ENCODE measurements around the gene MYT1. TPM values are rescaled to one million over a fixed set of nuclear protein-coding genes. Genes with fewer than 3 reads are reported as not detected.

The MYT1 gene
- polyA plus RNA-seq, 1 donor from 2014 or later = 35.8 TPM

DNA sequence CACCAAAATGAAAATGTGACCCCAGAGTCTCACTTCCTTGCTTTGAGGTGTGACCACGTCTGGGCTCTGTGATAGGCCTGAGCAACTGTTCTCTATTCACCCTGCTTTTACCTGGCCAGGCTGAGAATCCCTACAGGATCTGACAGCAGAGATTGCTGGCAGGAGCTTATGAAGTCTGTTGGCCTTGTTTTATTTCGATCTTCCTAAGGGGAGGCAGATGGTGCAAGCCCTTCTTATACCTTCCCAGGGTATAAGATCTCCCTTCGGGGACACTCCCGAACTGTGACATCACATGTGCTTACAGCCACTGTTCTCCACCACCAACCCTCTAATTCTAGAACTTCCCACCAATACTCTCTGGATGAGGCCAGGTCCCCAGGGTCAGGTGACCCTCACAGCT is 26.8 kb downstream of the MYT1 start:
- no peak overlapping the region for H3K4me3 ChIP-seq (ENCODE audit: low read length)
- H2AFZ ChIP-seq (ENCODE audit: low read depth, low read length) = no peak overlapping the region
- TF ChIP-seq, protein P1, sequence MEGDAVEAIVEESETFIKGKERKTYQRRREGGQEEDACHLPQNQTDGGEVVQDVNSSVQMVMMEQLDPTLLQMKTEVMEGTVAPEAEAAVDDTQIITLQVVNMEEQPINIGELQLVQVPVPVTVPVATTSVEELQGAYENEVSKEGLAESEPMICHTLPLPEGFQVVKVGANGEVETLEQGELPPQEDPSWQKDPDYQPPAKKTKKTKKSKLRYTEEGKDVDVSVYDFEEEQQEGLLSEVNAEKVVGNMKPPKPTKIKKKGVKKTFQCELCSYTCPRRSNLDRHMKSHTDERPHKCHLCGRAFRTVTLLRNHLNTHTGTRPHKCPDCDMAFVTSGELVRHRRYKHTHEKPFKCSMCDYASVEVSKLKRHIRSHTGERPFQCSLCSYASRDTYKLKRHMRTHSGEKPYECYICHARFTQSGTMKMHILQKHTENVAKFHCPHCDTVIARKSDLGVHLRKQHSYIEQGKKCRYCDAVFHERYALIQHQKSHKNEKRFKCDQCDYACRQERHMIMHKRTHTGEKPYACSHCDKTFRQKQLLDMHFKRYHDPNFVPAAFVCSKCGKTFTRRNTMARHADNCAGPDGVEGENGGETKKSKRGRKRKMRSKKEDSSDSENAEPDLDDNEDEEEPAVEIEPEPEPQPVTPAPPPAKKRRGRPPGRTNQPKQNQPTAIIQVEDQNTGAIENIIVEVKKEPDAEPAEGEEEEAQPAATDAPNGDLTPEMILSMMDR (IDR thresholded peaks at IDR 0.05; ENCODE audit: poor library complexity, severe bottlenecking) = no peak
- no peak for TF ChIP-seq EP300 (conservative IDR thresholded peaks at IDR 0.05; ENCODE audit: poor library complexity, severe bottlenecking)
- TF ChIP-seq, protein P2, sequence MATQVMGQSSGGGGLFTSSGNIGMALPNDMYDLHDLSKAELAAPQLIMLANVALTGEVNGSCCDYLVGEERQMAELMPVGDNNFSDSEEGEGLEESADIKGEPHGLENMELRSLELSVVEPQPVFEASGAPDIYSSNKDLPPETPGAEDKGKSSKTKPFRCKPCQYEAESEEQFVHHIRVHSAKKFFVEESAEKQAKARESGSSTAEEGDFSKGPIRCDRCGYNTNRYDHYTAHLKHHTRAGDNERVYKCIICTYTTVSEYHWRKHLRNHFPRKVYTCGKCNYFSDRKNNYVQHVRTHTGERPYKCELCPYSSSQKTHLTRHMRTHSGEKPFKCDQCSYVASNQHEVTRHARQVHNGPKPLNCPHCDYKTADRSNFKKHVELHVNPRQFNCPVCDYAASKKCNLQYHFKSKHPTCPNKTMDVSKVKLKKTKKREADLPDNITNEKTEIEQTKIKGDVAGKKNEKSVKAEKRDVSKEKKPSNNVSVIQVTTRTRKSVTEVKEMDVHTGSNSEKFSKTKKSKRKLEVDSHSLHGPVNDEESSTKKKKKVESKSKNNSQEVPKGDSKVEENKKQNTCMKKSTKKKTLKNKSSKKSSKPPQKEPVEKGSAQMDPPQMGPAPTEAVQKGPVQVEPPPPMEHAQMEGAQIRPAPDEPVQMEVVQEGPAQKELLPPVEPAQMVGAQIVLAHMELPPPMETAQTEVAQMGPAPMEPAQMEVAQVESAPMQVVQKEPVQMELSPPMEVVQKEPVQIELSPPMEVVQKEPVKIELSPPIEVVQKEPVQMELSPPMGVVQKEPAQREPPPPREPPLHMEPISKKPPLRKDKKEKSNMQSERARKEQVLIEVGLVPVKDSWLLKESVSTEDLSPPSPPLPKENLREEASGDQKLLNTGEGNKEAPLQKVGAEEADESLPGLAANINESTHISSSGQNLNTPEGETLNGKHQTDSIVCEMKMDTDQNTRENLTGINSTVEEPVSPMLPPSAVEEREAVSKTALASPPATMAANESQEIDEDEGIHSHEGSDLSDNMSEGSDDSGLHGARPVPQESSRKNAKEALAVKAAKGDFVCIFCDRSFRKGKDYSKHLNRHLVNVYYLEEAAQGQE (IDR thresholded peaks at IDR 0.05; ENCODE audit: borderline replicate concordance) = no peak
- no peak for TF ChIP-seq RAD21 (conservative IDR thresholded peaks at IDR 0.05)
- no peak for TF ChIP-seq MXI1 (conservative IDR thresholded peaks at IDR 0.05; ENCODE audit: poor library complexity, severe bottlenecking)
- no peaks in the 10 kb centered on the region for H3K27me3 ChIP-seq (ENCODE audit: insufficient read depth, low read depth, low read length)
- no peaks in the 10 kb centered on the region for H3K9me3 ChIP-seq (ENCODE audit: low read length)
- H3K36me3 ChIP-seq (ENCODE audit: insufficient read depth, low read length) = peaks cover 5% of the 10 kb centered on the region
- no peak overlapping the region for H3K4me2 ChIP-seq (ENCODE audit: low read length)
- H3K79me2 ChIP-seq (replicated peaks; ENCODE audit: insufficient read depth, low read length) = peaks cover 83% of the 10 kb centered on the region
- peaks cover 11% of the 10 kb centered on the region for H3F3A ChIP-seq (ENCODE audit: insufficient read depth, low read length, poor library complexity, severe bottlenecking)
- no peaks in the 10 kb centered on the region for H4K20me1 ChIP-seq (ENCODE audit: insufficient read depth)
- H3K9ac ChIP-seq (ENCODE audit: low read length) = no peak overlapping the region
- H3K9me2 ChIP-seq (ENCODE audit: insufficient read depth, low read length) = no peaks in the 10 kb centered on the region
- H3K27ac ChIP-seq (ENCODE audit: low read length) = peak overlapping the region; percentile 54

DNA sequence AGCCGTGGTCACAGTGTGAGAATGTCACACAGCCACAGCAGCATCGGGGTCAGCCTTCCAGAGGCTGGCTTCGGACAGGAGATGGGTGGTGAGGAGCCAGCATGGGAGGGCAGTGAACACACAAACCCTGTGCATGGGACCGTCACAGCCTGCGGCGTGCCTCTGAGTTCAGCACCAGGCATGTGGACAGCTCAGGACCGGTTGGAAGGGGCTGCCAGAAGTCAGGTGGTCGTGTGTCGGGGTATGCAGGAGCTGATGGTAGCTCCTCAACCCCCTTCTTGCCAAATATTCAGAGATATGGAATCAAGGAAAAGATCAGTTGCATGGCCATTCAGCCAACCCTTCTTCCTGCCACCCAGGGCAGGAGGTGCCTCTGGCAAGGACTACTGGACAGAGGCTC is 28.2 kb downstream of the MYT1 start:
- Histone ChIP-seq H3K36me3 (ENCODE audit: insufficient read depth, low read length) (peaks cover 5% of the 10 kb centered on the region), H4K20me1 (ENCODE audit: insufficient read depth) (no peaks in the 10 kb centered on the region), H3K4me2 (ENCODE audit: low read length) (no peak overlapping the region), H3K79me2 (replicated peaks; ENCODE audit: insufficient read depth, low read length) (peaks cover 72% of the 10 kb centered on the region), H3K27ac (ENCODE audit: low read length) (peak overlapping the region; percentile 54), H3K27me3 (ENCODE audit: insufficient read depth, low read depth, low read length) (no peaks in the 10 kb centered on the region), H3F3A (ENCODE audit: insufficient read depth, low read length, poor library complexity, severe bottlenecking) (peaks cover 11% of the 10 kb centered on the region), H3K9ac (ENCODE audit: low read length) (no peak overlapping the region), H3K9me3 (ENCODE audit: low read length) (no peaks in the 10 kb centered on the region), H3K4me3 (ENCODE audit: low read length) (no peak overlapping the region), H2AFZ (ENCODE audit: low read depth, low read length) (no peak overlapping the region), H3K9me2 (ENCODE audit: insufficient read depth, low read length) (no peaks in the 10 kb centered on the region)
- TF ChIP-seq RAD21 (conservative IDR thresholded peaks at IDR 0.05) (no peak), EZH2 (IDR thresholded peaks at IDR 0.05; ENCODE audit: borderline replicate concordance, insufficient read depth, low read length, poor library complexity, severe bottlenecking) (no peak), POLR2AphosphoS5 (IDR thresholded peaks at IDR 0.05) (no peak)
- TF ChIP-seq, protein P2 (IDR thresholded peaks at IDR 0.05; ENCODE audit: borderline replicate concordance) = peak; percentile 45
- TF ChIP-seq, protein P1 (IDR thresholded peaks at IDR 0.05; ENCODE audit: poor library complexity, severe bottlenecking) = no peak

All from neural cell (in vitro differentiated cells).